Esophagus squamous epithelium (tissue), 4 donors: ENCODE measurements around the gene PIK3R2.

Source experiments
- CTCF ChIP-seq, 6 experiments: fragments of 450-650 bp in 4 of 6; fragments of 200-600 bp in 2 of 6; sonication (generic) in 2 of 6; IDR thresholded peaks; one replicate each; pipeline ENCODE4 v1.5.1; 2016 to 2019; ENCODE audit warnings: antibody characterized with exemption in 6 of 6, mild to moderate bottlenecking in 4 of 6, moderate library complexity in 4 of 6
- POLR2A ChIP-seq, 4 donors: fragments of 450-650 bp; IDR thresholded peaks; one replicate each; pipeline ENCODE4 v1.6.1; 2017; ENCODE audit warnings: antibody characterized with exemption in 4 of 4, mild to moderate bottlenecking in 4 of 4, moderate library complexity in 3 of 4

GRCh38 chr19:18121166-18121565 lies 31.8 kb upstream of the PIK3R2 start:
- TF ChIP-seq CTCF (IDR thresholded peaks at IDR 0.05) (no peak), POLR2A (IDR thresholded peaks at IDR 0.05) (no peak)
